22Rv1 (cell line): Measurements from ENCODE around the gene LPAR6.
"Not testable (repeated sequence)": the region's sequence is repeated elsewhere in the genome, so short reads cannot be mapped to it uniquely, and the experiment has no call there.

Experiments
- H3K27ac ChIP-seq: fragments of 450-650 bp; 2 replicates; pipeline ENCODE4 v1.5.1; 2017
- CTCF ChIP-seq: fragments of 450-650 bp; IDR thresholded peaks from 2 replicates; pipeline ENCODE4 v1.5.1; 2017; ENCODE audit warnings: mild to moderate bottlenecking
- ZFX ChIP-seq: fragments of 450-650 bp; IDR thresholded peaks from 2 replicates; pipeline ENCODE4 v1.6.1; 2017; ENCODE audit warnings: antibody characterized with exemption, borderline replicate concordance

LPAR6 gene

DNA sequence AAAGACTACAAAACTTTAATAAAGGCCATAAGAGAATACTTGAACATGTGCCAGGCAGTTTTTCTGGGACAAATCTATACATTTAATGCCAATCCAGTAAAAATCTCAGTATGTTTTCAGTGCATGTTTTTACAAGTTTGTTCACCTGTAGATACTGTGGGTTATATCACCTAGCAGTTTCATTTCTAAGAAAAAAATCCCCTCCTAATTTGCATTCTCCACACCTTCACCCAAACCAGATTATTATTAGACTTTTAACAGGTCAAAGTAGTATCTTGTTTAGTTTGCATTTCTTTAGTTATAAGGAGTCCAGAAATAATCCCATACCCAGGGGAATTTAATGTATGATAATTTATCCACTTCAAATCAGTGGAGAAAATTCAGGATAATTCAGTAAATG, 17.0 kb upstream of the LPAR6 start:
- no peak for TF ChIP-seq ZFX
- TF ChIP-seq CTCF = no peak
- no peak overlapping the region for H3K27ac ChIP-seq

GRCh38 chr13:48429036-48429435, 16.1 kb upstream of the LPAR6 start:
- TF ChIP-seq CTCF (no peak), ZFX (no peak)
- no peak overlapping the region for H3K27ac ChIP-seq

DNA sequence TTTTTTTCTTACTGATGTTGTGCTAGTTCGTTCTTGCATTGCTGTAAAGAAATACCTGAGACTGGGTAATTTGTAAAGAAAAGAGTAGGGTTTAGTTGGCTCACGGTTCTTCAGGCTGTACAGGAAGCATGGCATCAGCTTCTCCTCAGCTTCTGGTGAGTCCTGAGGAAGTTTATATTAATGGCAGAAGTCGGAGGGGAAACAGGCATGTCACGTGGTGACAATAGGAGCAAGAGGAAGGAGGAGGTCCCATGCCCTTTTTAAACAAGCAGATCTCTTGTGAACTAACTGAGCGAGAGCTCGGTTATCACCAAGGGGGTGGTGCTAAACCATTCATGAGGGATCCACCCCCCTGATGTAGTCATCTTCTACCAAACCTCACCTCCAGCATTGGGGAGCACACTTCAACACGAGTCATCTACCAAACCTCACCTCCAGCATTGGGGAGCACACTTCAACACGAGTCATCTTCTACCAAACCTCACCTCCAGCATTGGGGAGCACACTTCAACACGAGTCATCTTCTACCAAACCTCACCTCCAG, 13.9 kb upstream of the LPAR6 start:
- not testable (repeated sequence) for H3K27ac ChIP-seq

GRCh38 chr13:48426052-48426451, 13.1 kb upstream of the LPAR6 start:
- H3K27ac ChIP-seq = no peak overlapping the region
- no peak for TF ChIP-seq ZFX
- no peak for TF ChIP-seq CTCF

- TF ChIP-seq ZFX = no peak
- TF ChIP-seq CTCF = no peak
- no peak overlapping the region for H3K27ac ChIP-seq
Measured at GRCh38 chr13:48424212-48424611, 11.3 kb upstream of the LPAR6 start.

DNA sequence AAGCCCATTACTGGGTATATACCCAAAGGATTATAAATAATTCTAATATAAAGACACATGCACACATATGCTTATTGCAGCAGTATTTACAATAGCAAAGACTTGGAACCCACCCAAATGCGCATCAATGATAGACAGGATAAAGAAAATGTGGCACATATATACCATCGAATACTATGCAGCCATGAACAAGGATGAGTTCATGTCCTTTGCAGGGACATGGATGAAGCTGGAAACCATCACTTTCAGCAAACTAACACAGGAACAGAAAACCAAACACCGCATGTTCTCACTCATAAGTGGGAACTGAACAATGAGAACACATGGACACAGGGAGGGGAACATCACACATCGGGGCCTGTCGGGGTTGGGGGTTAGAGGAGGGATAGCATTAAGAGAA, 9.1 kb upstream of the LPAR6 start:
- H3K27ac ChIP-seq = not testable (repeated sequence)

- TF ChIP-seq ZFX = no peak
- TF ChIP-seq CTCF = no peak
- no peak overlapping the region for H3K27ac ChIP-seq
Measured at GRCh38 chr13:48415516-48415915, 2.6 kb upstream of the LPAR6 start.

DNA sequence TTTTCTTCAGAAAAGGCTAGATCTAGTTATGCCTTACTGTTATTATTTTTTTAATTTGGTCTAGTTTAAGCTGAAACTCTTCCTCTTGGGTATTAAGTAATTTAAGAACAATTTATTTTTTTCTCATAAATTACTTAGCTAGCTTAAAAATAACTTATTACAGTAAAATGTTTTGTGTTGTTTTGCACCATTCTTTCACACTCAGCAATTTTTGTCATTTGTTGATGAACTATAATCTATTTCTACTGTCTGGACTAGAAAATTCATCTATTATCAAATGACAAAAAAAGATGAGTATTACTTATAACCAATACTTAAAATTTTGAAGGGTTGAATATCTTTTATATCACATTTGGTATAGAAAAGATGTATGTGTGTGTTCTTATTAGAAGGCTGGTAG, 1.6 kb upstream of the LPAR6 start:
- TF ChIP-seq ZFX = no peak
- no peak for TF ChIP-seq CTCF
- H3K27ac ChIP-seq = no peak overlapping the region
